Heart left ventricle (tissue), 16 donors: ENCODE measurements around the gene TRIM28. TPM values are rescaled to one million over a fixed set of nuclear protein-coding genes. Genes with fewer than 3 reads are reported as not detected.
A peak's percentile ranks its signal among the peaks of the same experiment; 100 is the strongest.

Source experiments
- ATAC-seq, 4 donors: fragments of 200-7000 bp; cut with Tn5 transposase; one replicate each; pipeline ENCODE4 v1.9.1; 2020 to 2022; ENCODE audit warnings: moderate library complexity in 4 of 4, mild to moderate bottlenecking in 3 of 4, moderate number of reproducible peaks in 1 of 4
- DNase-seq, 5 donors: peaks; one replicate each; pipeline ENCODE4 v3.0.0-alpha.2; 2020
- H3K27ac ChIP-seq, 12 donors: fragments of 200-600 bp; sonication (generic) in 4 of 12; one replicate each; pipeline versions ENCODE4 v1.5.0 to v1.8.0; 2016 to 2022; ENCODE audit warnings: mild to moderate bottlenecking in 2 of 12
- H3K27me3 ChIP-seq, 9 donors: fragments of 200-600 bp; sonication (generic) in 2 of 9; one replicate each; pipeline versions ENCODE4 v1.5.1 to v1.8.0; 2016 to 2022; ENCODE audit warnings: mild to moderate bottlenecking in 3 of 9
- H3K36me3 ChIP-seq, 9 donors: fragments of 200-600 bp; sonication (generic) in 2 of 9; one replicate each; pipeline versions ENCODE4 v1.5.0 to v1.8.0; 2018 to 2022; ENCODE audit warnings: mild to moderate bottlenecking in 2 of 9
- H3K4me1 ChIP-seq, 12 donors: fragments of 200-600 bp; sonication (generic) in 4 of 12; one replicate each; pipeline versions ENCODE4 v1.5.0 to v1.8.0; 2016 to 2022; ENCODE audit warnings: mild to moderate bottlenecking in 3 of 12
- H3K4me3 ChIP-seq, 12 donors: fragments of 200-600 bp; sonication (generic) in 4 of 12; one replicate each; pipeline versions ENCODE4 v1.5.0 to v1.8.0; 2017 to 2022; ENCODE audit warnings: mild to moderate bottlenecking in 9 of 12, moderate library complexity in 4 of 12
- H3K9me3 ChIP-seq, 12 donors: fragments of 200-600 bp; sonication (generic) in 4 of 12; one replicate each; pipeline versions ENCODE4 v1.5.0 to v1.8.0; 2016 to 2022; ENCODE audit warnings: mild to moderate bottlenecking in 1 of 12
- CTCF ChIP-seq, 12 donors: fragments of 200-600 bp; sonication (generic) in 4 of 12; IDR thresholded peaks; one replicate each; pipeline versions ENCODE4 v1.5.0 to v1.8.0; 2018 to 2022; ENCODE audit warnings: antibody characterized with exemption in 12 of 12, mild to moderate bottlenecking in 5 of 12
- POLR2A ChIP-seq, 2 donors: fragments of 450-650 bp; IDR thresholded peaks; one replicate each; pipeline ENCODE4 v1.6.1; 2017; ENCODE audit warnings: antibody characterized with exemption in 2 of 2, mild to moderate bottlenecking in 2 of 2, moderate library complexity in 2 of 2
- WGBS, 4 donors: extraction: QIAGEN DNeasy Blood & Tissue Kit in 2 of 4; methylation state at CpG; one replicate each; pipeline versions ENCODE4 v1.1.5 to v1.1.7; 2013 to 2018; 5-methylcytosine and 5-hydroxymethylcytosine counted together
- intact Hi-C, 10 donors: fragments of 100-400 bp; cut with DNase I; formaldehyde crosslinking; loops; one replicate each; pipeline versions ENCODE4 v1.11.1 to v1.14.2; 2022
- polyA plus RNA-seq, 2 donors: library from polyadenylated mRNA; stranded (reverse); fragments of 200-250 nt; gene quantifications; one replicate each; pipeline ENCODE4 v1.2.3, GENCODE V29; 2013
- total RNA-seq, 9 donors: library from RNA; depleted of rRNA in 2 of 9; stranded (reverse); fragments of >200 nt in 2 of 9; fragmentation: NEBNext Ultra II Directional in 3 of 9; extraction: Animal tissue kit (Norgen Biotek cat#: 25700) in 3 of 9; gene quantifications; one replicate each; pipeline versions ENCODE4 v1.1.0 to v1.2.4, GENCODE V29; 2016 to 2023
- donor health status: ischemic (EF 13 %, LVEDD 7.1; RV severe dilation, severe dysfunction).
- donor health status: healthy with polysubstance abuse.
- donor health status: DM: no; HTN: yes; CAD: no.
- donor health status: DM: no; HTN: no; CAD: no.
- donor health status: ischemic (EF 25% LVEDD 6.9; RV normal size, moderate dysfunction).
- donor health status: ischemic (EF 25% LVEDD 5.7; RV mildly dilated, moderate dysfunction).
- donor health status: healthy.
- donor health status: DM: yes; HTN: yes; CAD: no.
- donor health status: ischemic (EF 35%, LVEDD 5.7; RV mildly dilated, moderate dysfunction).
- donor health status: nonischemic (EF 11% LVEDD 7.7; RV severe dilation, severe dysfunction).
- donor health status: DM: yes; HTN: yes; CAD: no.
- donor health status: PGD.
- donor health status: ischemic (EF 29% LVEDD 5.4; RV normal size, mild dysfunction).
- donor health status: nonischemic (EF 23%, LVEDD 6.1; RV moderate dilation, normal function).

Gene TRIM28
- total and polyA plus RNA-seq, 11 donors, result 88.0 to 265 (median 160) TPM

GRCh38 chr19:58568453-58569130, 24.7 kb downstream of the TRIM28 start:
- peak in 3 of 5 donors; percentile 9 to 23 (median 11) for DNase-seq
- WGBS, 4 donors, result 88 to 99% (median 93%) methylated on average over 4 of the region's 4 CpGs
- H3K27me3 ChIP-seq, result peaks cover 0 to 3% (median 0%) of the 10 kb centered on the region in 9 donors

DNA sequence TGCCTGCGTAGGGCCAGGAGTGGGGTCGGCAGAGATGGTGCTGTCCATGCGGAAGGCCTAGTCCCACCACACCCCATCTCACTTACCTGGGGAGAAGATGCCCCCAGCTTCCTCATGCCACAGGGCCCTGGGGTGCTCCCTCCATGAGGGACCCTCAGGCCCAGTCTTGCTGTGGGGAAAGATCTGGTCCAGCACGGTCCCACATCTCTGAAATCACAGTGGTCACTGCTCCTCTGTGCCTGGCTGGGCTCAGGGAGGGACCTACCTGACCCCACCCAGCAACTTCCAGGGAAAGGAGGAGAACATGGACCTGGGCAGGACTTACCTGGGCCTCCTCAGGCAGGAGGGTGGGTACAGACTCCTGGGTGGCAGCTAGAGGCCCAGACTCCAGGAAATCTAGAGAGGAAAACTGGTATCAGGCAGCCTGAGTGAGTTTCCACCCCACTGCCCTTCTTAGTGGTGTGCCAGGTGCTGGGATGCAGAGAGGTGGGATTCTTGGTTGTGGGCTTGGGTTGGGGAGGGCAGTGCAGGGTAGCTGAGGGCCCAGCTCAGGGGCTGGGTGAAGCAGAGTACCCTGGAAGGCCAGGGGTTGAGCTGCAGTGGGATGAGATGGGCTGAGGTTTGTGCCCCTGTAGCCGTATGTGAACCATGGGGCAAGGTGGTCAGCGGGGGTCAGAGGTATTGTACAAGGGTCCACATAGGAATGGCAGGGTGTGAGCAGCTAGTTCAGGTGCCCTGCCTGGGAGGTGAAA, 25.5 kb downstream of the TRIM28 start:
- intact Hi-C loops, result no loop called here
- WGBS, 4 donors, result 88 to 94% (median 93%) methylated on average over 5 to 6 of the region's 6 CpGs
- Histone ChIP-seq H3K36me3 (peaks cover 0 to 44% (median 23%) of the 10 kb centered on the region in 9 donors), H3K27ac (no peak overlapping the region), H3K27me3 (no peaks in the 10 kb centered on the region), H3K4me3 (no peak overlapping the region), H3K9me3 (no peaks in the 10 kb centered on the region), H3K4me1 (peaks cover 3 to 21% (median 12%) of the 10 kb centered on the region in 12 donors)
- ATAC-seq (no peak), DNase-seq (peak in 2 of 5 donors; percentile 10 to 12)
- TF ChIP-seq POLR2A (IDR thresholded peaks at IDR 0.05), result no peak
- TF ChIP-seq CTCF (IDR thresholded peaks at IDR 0.05), result no peak

More at GRCh38 chr19:58568453-58569130, 24.7 kb downstream of the TRIM28 start:
- no peaks in the 10 kb centered on the region for H3K9me3 ChIP-seq
- no peak overlapping the region for H3K4me3 ChIP-seq
- TF ChIP-seq POLR2A (IDR thresholded peaks at IDR 0.05), result no peak
- no peak for TF ChIP-seq CTCF (IDR thresholded peaks at IDR 0.05)
- H3K36me3 ChIP-seq, result peaks cover 0 to 44% (median 23%) of the 10 kb centered on the region in 9 donors
- intact Hi-C loops, result no loop called here
- H3K27ac ChIP-seq, result no peak overlapping the region
- peaks cover 0 to 16% (median 6%) of the 10 kb centered on the region in 12 donors for H3K4me1 ChIP-seq
- no peak for ATAC-seq

GRCh38 chr19:58569943-58570670, 26.2 kb downstream of the TRIM28 start:
- WGBS, 4 donors, result 78 to 92% (median 90%) methylated on average over 7 to 8 of the region's 8 CpGs
- H3K36me3 ChIP-seq, result peaks cover 0 to 44% (median 23%) of the 10 kb centered on the region in 9 donors
- H3K9me3 ChIP-seq, result no peaks in the 10 kb centered on the region
- peak in 3 of 5 donors; percentile 15 to 25 (median 21) for DNase-seq
- no peak overlapping the region for H3K4me3 ChIP-seq
- peaks cover 3 to 24% (median 14%) of the 10 kb centered on the region in 12 donors for H3K4me1 ChIP-seq
- ATAC-seq, result no peak
- no peak for TF ChIP-seq POLR2A (IDR thresholded peaks at IDR 0.05)
- TF ChIP-seq CTCF (IDR thresholded peaks at IDR 0.05), result no peak
- intact Hi-C loops, result no loop called here
- H3K27me3 ChIP-seq, result no peaks in the 10 kb centered on the region
- no peak overlapping the region for H3K27ac ChIP-seq
